Cardiac fibroblast (primary cell): ENCODE measurements around the gene MAP3K6.

ENCODE experiments used
- DNase-seq, 2 donors: peaks; one replicate each; pipeline versions ENCODE4 v3.0.0 to v3.0.0-alpha.2; 2010; ENCODE audit warnings: low read depth in 2 of 2
- H3K4me3 ChIP-seq, 2 donors: replicated peaks in 1 of 2; 1 replicate in 1 of 2; 2 replicates in 1 of 2; pipeline ENCODE4 v1.5.1; 2011; ENCODE audit warnings: low read depth in 2 of 2, low read length in 2 of 2, mild to moderate bottlenecking in 2 of 2, moderate library complexity in 1 of 2
- TF ChIP-seq, protein P1 (sequence below): IDR thresholded peaks from one replicate; pipeline ENCODE4 v1.5.1; 2011; ENCODE audit warnings: low read depth, mild to moderate bottlenecking, low read length, inconsistent platforms

MAP3K6 gene

GRCh38 chr1:27307874-27308598 is 58.7 kb downstream of the MAP3K6 start:
- DNase-seq = no peak
- TF ChIP-seq, protein P1, sequence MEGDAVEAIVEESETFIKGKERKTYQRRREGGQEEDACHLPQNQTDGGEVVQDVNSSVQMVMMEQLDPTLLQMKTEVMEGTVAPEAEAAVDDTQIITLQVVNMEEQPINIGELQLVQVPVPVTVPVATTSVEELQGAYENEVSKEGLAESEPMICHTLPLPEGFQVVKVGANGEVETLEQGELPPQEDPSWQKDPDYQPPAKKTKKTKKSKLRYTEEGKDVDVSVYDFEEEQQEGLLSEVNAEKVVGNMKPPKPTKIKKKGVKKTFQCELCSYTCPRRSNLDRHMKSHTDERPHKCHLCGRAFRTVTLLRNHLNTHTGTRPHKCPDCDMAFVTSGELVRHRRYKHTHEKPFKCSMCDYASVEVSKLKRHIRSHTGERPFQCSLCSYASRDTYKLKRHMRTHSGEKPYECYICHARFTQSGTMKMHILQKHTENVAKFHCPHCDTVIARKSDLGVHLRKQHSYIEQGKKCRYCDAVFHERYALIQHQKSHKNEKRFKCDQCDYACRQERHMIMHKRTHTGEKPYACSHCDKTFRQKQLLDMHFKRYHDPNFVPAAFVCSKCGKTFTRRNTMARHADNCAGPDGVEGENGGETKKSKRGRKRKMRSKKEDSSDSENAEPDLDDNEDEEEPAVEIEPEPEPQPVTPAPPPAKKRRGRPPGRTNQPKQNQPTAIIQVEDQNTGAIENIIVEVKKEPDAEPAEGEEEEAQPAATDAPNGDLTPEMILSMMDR = no peak

DNA sequence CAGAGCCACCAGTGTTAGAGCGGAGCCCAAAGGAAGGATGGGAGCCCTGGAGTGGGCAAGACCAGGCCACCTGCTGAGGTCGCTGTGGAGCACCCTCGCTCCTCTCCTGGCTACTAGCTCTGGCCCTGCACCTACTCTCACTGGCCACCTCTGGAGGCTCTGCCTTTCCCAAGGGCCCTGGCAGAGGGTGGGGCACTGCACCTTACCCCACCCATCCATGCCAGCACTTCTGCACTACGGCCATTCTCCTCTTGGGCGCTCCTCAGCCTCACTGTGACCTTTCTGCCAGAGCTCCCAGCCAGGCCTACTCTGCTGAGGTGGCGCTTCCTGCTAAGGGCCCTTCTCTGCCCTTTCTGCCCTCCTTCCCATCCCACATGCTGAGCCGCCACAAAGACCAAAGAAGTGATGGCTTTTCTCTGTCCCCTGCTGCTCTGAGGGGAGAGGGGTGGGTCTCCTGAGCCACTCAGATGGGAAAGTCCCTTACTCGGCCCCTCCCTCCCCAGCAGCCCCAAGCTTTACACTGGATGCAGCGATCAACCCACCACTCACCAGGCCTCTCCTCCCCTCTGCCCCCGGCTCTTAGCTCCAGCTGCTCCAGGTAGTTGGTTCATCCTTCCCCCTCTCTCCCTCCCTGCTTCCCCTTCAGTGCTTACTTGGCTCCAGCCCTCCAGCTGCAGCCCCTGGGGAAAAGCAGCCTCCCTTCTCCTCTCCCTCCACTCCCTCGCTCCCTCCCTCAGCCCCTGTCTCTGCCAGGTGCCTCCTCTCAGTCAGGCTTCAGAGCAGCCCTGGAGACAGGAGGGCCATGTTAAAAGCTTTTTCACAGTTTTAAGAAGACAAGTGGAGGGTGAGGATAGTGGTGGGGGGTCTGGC is 59.6 kb downstream of the MAP3K6 start:
- TF ChIP-seq, protein P1 = no peak
- DNase-seq = no peak

More at GRCh38 chr1:27307874-27308598, 58.7 kb downstream of the MAP3K6 start:
- no peak overlapping the region for H3K4me3 ChIP-seq

DNA sequence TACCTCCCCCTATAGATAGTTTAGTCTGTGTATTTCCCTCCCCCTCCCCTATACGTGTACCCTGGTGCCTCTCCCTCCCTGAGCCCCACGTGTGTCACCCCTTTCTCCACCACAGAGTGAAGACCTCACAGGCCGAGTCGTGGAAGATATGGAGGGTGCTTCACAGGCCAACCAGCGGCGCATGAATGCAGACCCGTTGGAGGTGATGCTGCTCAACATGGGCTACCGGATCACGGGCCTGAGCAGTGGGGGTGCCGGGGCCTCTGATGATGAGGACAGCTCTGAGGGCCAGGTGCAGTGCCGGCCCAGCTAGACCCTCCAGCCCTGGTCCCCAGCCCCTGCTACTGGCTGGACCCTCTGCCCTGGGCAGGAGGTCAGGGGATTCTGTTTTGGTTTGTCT is 60.7 kb downstream of the MAP3K6 start:
- H3K4me3 ChIP-seq = no peak overlapping the region
- TF ChIP-seq, protein P1 = no peak
- DNase-seq = no peak

More for the DNA sequence above, 59.6 kb downstream of the MAP3K6 start:
- H3K4me3 ChIP-seq = no peak overlapping the region
